ENCODE data around the gene EEFSEC.

EEFSEC gene

DNA sequence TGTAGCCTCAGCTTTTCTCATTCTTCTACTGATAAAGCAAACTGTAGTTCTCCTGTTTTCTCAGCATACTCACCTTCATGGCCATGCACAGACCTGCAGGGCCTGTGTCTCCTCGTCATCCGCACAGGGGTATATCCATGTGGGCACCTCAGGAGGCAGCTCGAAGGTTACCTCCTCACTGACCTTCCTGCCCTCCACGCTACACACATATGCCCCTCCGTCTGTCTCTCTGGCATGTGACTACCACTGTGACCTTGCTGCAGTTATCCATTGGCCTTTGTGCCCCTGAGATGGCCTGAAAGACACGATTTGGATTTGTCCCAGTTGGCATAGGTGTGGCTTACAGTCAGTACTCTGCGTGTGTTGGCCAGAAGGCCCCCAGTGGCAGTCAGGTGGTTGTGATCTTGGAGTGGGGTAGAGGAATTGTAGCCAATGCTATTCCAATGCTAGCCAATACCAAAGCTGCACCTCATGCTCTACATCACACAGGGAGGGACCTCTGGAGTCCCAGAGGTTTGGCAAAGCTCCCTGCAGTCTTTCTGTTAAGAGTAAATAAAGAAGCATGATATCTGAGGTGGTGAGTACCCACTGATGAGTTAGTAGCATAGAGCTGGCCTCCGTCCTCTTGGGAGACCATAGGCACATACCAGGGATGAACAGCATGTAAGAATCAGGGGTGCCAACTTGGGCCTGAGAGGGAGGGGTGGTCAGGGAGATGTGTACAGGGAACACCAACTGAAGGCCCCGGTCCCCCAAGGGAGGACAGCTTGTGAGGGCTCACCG lies 143.4 kb downstream of the EEFSEC start:
- DNase-seq = no peak

GRCh38 chr3:128297401-128298138 lies 144.3 kb downstream of the EEFSEC start:
- no peak for DNase-seq

- no peak for DNase-seq
Observed at GRCh38 chr3:128301186-128302023, 148.1 kb downstream of the EEFSEC start.

DNA sequence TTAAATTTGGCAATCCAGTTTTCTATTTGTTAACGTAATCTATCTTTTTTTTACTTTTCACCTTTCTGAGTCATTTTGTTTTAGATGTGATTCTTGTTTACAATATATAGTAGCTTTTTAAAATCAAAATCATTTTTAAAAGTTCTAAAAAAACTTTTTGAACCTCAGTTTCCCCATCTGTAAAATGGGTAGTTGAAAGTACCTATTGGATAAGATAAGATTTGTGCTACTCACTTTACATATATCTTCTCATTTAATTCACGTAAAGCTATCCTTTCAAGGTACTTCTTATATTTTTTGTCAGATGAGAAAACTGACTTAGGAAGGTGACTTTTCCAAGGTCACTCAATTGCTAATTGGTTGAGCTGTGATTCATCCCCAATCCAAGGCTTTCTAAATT lies 153.2 kb downstream of the EEFSEC start:
- no peak for DNase-seq

- DNase-seq = no peak
Observed at GRCh38 chr3:128307029-128307633, 153.8 kb downstream of the EEFSEC start.

DNA sequence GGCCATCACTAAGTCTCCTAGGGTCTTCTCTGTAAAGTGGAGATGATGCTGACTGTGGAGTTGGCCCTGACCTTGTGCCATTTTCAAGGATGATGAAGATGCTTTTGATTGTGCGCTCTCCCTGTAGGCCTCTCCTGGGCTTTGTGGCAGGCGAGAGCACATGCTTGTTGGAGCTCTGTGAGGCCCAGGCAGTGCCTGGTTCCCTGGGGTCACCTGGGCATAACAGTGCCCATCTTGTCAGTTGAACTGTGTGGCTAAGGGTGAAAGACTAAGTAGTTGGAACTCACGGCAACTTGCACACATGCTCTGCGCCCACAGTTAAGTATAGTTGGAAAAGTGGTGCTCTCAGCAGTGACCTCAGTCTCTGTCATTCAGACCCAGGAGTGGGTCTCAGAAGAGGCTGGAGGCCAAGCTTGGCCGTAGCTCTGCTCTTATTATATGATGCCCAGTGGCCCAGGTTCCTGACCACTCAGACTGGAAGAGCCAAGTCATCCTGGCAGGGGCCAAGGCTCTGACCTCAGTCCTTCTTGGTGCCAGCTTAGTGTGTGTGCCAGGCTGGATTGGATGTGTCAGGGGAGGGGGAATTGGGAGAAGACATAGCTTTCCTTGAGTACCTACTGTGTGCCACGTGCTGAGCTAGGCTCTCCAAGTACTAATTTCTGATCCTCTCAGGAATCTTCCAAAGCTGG lies 154.6 kb downstream of the EEFSEC start:
- no peak for DNase-seq

GRCh38 chr3:128309026-128309425 lies 155.7 kb downstream of the EEFSEC start:
- DNase-seq = no peak

DNA sequence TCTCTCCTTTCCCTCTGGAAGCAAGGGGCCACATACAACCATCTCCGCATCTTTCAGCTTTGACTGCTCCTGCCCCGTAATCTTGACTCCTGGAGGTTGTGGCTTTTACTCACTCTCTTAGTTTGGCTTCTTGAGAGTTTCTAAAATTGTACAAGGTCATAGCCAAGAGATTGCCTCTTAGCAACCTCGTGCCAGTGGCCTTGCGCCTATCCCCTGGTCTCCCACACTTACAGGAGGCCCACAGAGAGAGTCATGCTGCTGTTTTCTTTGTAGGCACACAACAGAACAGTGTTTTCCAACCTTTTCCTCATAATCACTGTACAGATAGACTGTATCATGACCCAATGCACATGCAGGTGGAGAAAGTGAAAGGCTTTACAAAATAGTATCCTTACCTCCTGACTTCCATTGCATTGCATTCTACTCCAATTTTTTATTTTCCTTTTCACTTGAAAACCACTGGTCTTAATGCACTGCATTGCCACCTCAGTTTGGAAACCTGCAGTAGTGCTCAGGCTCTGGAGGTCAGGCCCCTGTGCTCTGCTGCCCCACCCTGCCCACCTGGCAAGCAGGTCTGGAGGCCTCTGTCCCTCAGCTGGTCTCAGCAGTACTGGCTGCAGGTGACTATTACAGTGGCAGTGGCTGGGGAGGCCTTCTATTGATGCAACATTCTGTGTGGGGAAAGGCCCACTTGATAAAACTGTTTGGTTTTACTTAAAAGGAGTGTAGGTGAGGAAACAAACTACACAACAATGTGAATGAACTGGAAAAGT lies 157.2 kb downstream of the EEFSEC start:
- no peak for DNase-seq

DNA sequence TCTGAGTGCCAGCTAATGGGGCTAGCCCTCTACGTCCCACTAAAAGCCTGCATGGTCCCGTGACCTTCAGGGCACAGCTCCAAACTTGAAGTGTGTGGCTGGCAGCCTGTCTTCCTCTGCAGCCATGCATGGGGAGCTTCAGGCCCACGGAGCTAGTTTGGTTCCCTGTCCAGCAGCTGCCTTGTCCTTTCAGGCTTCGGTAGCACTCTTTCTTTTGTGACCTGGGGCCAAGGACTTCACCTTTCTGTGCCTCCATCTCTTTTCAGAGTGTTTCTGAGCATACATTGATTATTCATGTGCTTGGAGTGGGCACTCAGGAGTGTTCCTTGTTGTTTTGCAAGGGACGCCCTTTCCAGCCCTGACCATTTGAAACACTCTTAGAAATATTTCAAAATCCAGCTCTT lies 158.2 kb downstream of the EEFSEC start:
- DNase-seq = no peak

DNA sequence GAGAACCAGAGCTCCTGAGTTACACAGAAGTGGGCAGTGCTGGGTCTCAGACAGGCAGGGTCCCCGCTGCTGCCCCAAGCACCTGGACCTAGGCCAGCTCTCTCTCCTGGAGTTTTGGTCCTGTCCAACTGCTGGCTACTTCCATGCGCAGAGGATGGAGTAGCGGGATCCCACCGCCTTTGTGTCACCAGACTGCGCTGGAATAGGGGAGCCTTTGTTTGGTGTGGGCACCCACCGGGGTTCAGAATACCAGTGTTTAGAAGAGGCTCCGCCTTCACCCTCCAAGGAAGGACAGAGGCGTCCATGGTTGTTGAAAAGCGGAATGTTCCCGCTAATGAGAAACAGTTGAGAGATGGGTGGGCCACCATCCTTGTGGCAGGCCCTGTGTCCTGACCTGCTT lies 159.0 kb downstream of the EEFSEC start:
- no peak for DNase-seq

DNA sequence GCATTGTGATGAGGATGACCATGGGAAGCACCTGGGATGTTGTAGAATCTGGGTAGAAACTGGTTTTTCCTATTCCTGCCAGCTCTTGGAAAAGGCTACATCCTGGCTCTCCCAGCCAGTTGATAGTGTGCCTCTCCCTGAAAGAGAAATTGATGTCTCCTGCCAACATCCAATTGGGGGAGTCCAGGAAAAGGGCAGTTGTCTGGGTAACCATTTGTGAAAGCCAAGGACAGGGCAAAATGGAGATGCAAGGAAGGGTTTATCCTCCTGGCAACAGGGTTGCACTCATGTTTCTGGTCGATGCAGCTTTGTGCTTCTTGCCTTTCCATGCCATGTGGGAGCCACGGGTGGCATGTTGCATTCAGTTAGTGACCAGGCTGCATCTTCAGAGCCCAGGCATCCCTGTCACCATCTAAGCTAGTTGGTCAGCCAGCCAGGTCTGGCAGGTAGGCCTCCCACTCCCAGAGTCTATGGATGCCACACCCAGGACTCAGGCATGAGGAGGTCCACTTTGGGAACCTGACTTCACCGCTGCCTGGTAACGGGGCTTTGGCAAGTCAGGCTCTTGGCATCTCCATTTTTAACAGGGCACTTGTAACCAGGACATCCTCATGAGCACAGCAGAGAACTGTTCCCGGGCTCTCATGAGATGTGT lies 159.9 kb downstream of the EEFSEC start:
- DNase-seq = no peak

DNA sequence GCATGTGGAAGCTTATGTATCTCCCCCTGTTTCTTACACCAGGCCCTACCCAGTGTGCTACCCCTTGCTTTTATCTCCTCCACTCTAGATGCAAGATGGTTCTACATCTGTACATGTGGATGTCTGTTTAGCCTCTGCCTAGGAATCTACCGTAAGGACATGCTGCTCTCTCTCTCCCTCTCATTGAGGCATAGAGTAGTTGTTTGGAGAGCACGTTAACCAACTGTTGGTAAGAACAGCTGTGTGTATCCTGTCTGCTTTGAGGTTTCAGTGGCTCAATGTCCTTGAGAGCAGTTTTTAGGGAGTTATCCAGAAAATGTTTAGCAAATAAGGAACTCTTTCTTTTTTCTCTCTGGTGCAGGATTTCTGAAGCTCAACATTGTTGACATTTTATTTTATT lies 160.7 kb downstream of the EEFSEC start:
- no peak for DNase-seq

DNA sequence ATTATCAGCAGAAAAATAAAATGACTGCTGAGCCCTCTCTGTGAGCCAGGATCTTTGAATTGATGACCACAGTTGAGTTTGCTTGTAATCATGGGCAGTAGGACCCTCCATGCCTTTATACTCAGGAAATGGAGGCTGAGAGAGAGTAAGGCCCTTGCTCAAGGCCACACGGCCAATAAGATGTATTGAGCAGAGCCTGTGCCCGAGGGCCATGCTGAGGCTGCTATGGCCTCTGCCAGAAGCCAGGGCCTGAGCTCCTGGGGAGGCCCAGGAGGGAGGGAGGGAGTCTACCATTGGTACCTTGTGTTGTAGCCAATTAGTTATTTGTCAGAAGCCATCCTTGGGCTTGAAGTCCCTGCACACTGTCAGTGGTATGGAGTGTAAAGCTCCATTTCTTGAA lies 162.0 kb downstream of the EEFSEC start:
- DNase-seq = no peak

- DNase-seq = no peak
Observed at GRCh38 chr3:128316481-128316891, 163.2 kb downstream of the EEFSEC start.

GRCh38 chr3:128317101-128317697 lies 163.9 kb downstream of the EEFSEC start:
- no peak for DNase-seq

GRCh38 chr3:128317698-128318231 lies 164.5 kb downstream of the EEFSEC start:
- DNase-seq = no peak

GRCh38 chr3:128318275-128318941 lies 165.1 kb downstream of the EEFSEC start:
- no peak for DNase-seq

DNA sequence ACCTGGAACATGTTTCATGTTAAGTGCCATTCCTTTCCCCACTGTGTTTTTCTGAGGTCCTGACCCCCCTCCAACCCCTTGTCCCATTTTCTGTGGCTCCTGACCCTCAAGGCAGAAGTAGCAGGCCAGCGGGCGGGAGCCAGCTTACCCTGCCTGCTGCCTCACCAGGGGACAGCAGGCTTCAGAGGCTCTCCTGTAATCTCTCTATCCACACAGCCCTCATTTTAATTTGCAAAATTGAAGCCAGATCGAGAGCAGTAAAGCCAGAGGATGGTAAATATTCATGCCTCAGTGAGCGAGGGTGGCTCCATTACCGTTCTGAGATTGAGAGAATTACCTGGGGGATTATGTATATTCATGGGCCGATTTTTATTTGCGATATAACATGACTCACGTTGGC lies 165.8 kb downstream of the EEFSEC start:
- DNase-seq = no peak

DNA sequence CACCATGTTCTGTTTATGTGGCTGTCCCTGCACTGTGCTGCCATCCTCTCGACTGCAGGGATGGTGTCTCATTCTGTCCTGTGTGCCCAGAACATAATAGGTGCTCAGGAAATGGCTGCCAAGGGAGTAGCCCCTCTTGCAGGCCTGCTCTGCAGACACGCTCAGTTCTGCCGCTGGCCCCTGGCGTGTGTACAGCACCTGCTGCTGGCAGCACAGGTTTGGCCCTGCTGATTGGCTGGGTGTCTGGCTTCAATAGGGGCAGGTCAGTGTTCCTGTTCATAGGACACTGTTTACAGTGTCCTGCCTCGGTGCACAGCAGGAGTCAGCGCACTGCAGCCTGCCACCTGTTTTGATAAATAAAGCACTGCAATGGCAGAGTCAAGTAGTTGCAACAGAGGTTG lies 166.5 kb downstream of the EEFSEC start:
- DNase-seq = no peak

Measured in NCI-H1436 treated with DMSO at 0.1 percent for 48 hours (cell line).